Measurements from ENCODE around the gene USP49. TPM values are rescaled to one million over a fixed set of nuclear protein-coding genes. Genes with fewer than 3 reads are reported as not detected.

USP49 gene
- total and polyA plus RNA-seq, 10 of the 15 experiments (the other 5 are each of a cell fraction or from before 2014, with no cell fraction given), result 1.0 to 7.7 (median 4.3) TPM

DNA sequence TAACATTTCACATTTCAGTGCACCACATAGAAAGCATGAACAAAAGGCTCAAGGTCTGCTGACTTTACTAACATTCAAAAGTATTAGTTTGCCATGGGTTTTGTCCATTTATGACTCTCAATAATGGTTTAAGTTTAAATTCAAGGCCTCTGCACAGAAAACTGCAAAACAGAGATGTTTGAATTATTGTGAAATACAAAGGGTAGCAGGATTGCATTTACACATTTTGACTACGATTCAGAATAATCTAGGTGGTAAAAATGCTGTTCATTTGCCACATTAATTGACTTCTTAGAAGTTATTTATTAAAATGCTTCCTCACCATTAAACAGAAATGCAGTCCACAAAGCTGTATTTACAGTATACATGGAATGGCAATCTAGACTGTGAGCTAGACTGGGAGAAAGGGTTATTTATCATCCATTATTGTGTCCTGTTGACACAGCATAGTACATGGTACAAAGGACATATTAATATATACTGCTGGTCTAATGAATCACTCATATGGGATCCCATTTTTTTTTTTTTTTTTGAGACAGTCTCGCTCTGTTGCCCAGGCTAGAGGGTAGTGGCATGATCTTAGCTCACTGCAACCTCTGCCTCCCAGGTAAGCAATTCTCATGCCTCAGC lies 18.0 kb downstream of the USP49 start:
- H3K4me1 ChIP-seq (ENCODE audit: control insufficient read depth, insufficient read depth, low read length), result no peaks in the 10 kb centered on the region
- no peak overlapping the region for H3K4me2 ChIP-seq (ENCODE audit: control insufficient read depth, insufficient read depth)
- POLR2A ChIA-PET, result no interaction called here
- no peaks in the 10 kb centered on the region for H3K79me2 ChIP-seq (ENCODE audit: control insufficient read depth, insufficient read depth, low read length)
- in situ Hi-C loops (cut with MboI) (no loop called here), intact Hi-C loops (cut with micrococcal nuclease; ENCODE audit: unreplicated experiment) (no loop called here)
- H3K27ac ChIP-seq (ENCODE audit: control insufficient read depth, insufficient read depth), result no peak overlapping the region
- ATAC-seq, result no peak
- BruUV-seq (replicated peaks), result no TSS peak
- no peak overlapping the region for H2AFZ ChIP-seq (ENCODE audit: control insufficient read depth, low read depth, low read length)
- H4K20me1 ChIP-seq (ENCODE audit: control insufficient read depth, insufficient read depth), result no peaks in the 10 kb centered on the region
- TF ChIP-seq ZNF207 (IDR thresholded peaks at IDR 0.05; ENCODE audit: borderline replicate concordance) (no peak), SPI1 (IDR thresholded peaks at IDR 0.05; ENCODE audit: borderline replicate concordance, insufficient read depth, low read depth, low read length) (no peak), BCLAF1 (IDR thresholded peaks at IDR 0.05) (no peak), NBN (IDR thresholded peaks at IDR 0.05) (no peak), ETV6 (conservative IDR thresholded peaks at IDR 0.05 in 1 of 2, IDR thresholded peaks at IDR 0.05 in 1 of 2; ENCODE audit: borderline replicate concordance in 1 of 2, low read depth in 1 of 2) (no peak), IRF5 (IDR thresholded peaks at IDR 0.05; ENCODE audit: borderline replicate concordance) (no peak), PML (IDR thresholded peaks at IDR 0.05; ENCODE audit: low read length) (no peak), DPF2 (IDR thresholded peaks at IDR 0.05) (no peak), HDAC2 (IDR thresholded peaks at IDR 0.05) (no peak), ZZZ3 (IDR thresholded peaks at IDR 0.05; ENCODE audit: control insufficient read depth, insufficient read length, low read depth) (no peak)
- TF ChIP-seq, protein P1, sequence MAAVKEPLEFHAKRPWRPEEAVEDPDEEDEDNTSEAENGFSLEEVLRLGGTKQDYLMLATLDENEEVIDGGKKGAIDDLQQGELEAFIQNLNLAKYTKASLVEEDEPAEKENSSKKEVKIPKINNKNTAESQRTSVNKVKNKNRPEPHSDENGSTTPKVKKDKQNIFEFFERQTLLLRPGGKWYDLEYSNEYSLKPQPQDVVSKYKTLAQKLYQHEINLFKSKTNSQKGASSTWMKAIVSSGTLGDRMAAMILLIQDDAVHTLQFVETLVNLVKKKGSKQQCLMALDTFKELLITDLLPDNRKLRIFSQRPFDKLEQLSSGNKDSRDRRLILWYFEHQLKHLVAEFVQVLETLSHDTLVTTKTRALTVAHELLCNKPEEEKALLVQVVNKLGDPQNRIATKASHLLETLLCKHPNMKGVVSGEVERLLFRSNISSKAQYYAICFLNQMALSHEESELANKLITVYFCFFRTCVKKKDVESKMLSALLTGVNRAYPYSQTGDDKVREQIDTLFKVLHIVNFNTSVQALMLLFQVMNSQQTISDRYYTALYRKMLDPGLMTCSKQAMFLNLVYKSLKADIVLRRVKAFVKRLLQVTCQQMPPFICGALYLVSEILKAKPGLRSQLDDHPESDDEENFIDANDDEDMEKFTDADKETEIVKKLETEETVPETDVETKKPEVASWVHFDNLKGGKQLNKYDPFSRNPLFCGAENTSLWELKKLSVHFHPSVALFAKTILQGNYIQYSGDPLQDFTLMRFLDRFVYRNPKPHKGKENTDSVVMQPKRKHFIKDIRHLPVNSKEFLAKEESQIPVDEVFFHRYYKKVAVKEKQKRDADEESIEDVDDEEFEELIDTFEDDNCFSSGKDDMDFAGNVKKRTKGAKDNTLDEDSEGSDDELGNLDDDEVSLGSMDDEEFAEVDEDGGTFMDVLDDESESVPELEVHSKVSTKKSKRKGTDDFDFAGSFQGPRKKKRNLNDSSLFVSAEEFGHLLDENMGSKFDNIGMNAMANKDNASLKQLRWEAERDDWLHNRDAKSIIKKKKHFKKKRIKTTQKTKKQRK (IDR thresholded peaks at IDR 0.05; ENCODE audit: low read depth, low read length), result no peak
- FAIRE-seq, result no peak
- H3K27me3 ChIP-seq (replicated peaks in 1 of 2; ENCODE audit: control insufficient read depth in 2 of 2, insufficient read depth in 2 of 2, low read length in 1 of 2), result no peaks in the 10 kb centered on the region
- no peak for DNase-seq (ENCODE audit: low read depth, low spot score)
- H3K9me3 ChIP-seq (replicated peaks; ENCODE audit: control insufficient read depth, insufficient read depth, low read length), result no peaks in the 10 kb centered on the region
- SMC1A ChIA-PET (ENCODE audit: uncharacterized antibody, unreplicated experiment), result interaction anchor here (1.1 kb wide), 1 partner anchor 14 kb away, joined by 4 read pairs; no protein-coding TSS in a partner anchor
- RAD21 ChIA-PET (ENCODE audit: unreplicated experiment), result no interaction called here
- no peak overlapping the region for H3K9ac ChIP-seq (ENCODE audit: control insufficient read depth, insufficient read depth, low read length)
- no peaks in the 10 kb centered on the region for H3K36me3 ChIP-seq (ENCODE audit: control insufficient read depth in 2 of 2, insufficient read depth in 2 of 2, low read length in 1 of 2)
- H3K4me3 ChIP-seq, result no peak overlapping the region
- WGBS (ENCODE audit: insufficient coverage, insufficient replicate concordance, low lambda C conversion rate, missing lambda C conversion rate), result 61% methylated on average over 2 of the region's 2 CpGs
- CTCF ChIA-PET, result interaction anchor here (1.4 to 1.7 kb wide), 3 partner anchors 11 to 59 kb away, joined by 3 to 5 read pairs (median 3); no protein-coding TSS in a partner anchor

Measured in GM12878 (cell line).